GM12864 (cell line): ENCODE results near the gene MYCBP2.

Experiments used
- DNase-seq: peaks from one replicate; pipeline ENCODE4 v3.0.0-alpha.2; 2011; ENCODE audit warnings: low read depth
- H3K4me3 ChIP-seq: 2 replicates; pipeline ENCODE4 v1.5.1; 2011; ENCODE audit warnings: mild to moderate bottlenecking, low read depth, low read length, control low read depth
- CTCF ChIP-seq: IDR thresholded peaks from 2 replicates; pipeline ENCODE4 v1.5.1; 2011; ENCODE audit warnings: low read depth, mild to moderate bottlenecking, moderate library complexity, low read length, control low read depth, inconsistent platforms; ENCODE audit errors: missing control alignments

The MYCBP2 gene

GRCh38 chr13:77094773-77095172 lies 232.1 kb downstream of the MYCBP2 start:
- no peak overlapping the region for H3K4me3 ChIP-seq
- DNase-seq, result no peak
- no peak for TF ChIP-seq CTCF

GRCh38 chr13:77093735-77094134 lies 233.2 kb downstream of the MYCBP2 start:
- no peak for TF ChIP-seq CTCF
- no peak for DNase-seq
- no peak overlapping the region for H3K4me3 ChIP-seq

- DNase-seq, result no peak
- TF ChIP-seq CTCF, result no peak
These were observed 242.1 kb downstream of the MYCBP2 start for GRCh38 chr13:77084755-77085154.

GRCh38 chr13:77079902-77080413 lies 246.9 kb downstream of the MYCBP2 start:
- DNase-seq, result no peak
- no peak for TF ChIP-seq CTCF

More at GRCh38 chr13:77084755-77085154, 242.1 kb downstream of the MYCBP2 start:
- no peak overlapping the region for H3K4me3 ChIP-seq

GRCh38 chr13:77067519-77067918 lies 259.4 kb downstream of the MYCBP2 start:
- DNase-seq, result no peak
- no peak for TF ChIP-seq CTCF
- H3K4me3 ChIP-seq, result no peak overlapping the region

More at GRCh38 chr13:77079902-77080413, 246.9 kb downstream of the MYCBP2 start:
- H3K4me3 ChIP-seq, result no peak overlapping the region

- no peak for DNase-seq
These were observed 261.3 kb downstream of the MYCBP2 start for GRCh38 chr13:77065461-77066147.

More at GRCh38 chr13:77065461-77066147, 261.3 kb downstream of the MYCBP2 start:
- no peak for TF ChIP-seq CTCF
- H3K4me3 ChIP-seq, result no peak overlapping the region
